GM19463 (cell line): Measurements from ENCODE around the gene PLXNA1.

ENCODE experiments used
- ATAC-seq: cut with Tn5 transposase; IDR thresholded peaks from one replicate; pipeline ENCODE4 v1.9.1; 2021; ENCODE audit warnings: mild to moderate bottlenecking, moderate library complexity; ENCODE audit not compliant: unreplicated experiment

PLXNA1 gene

DNA sequence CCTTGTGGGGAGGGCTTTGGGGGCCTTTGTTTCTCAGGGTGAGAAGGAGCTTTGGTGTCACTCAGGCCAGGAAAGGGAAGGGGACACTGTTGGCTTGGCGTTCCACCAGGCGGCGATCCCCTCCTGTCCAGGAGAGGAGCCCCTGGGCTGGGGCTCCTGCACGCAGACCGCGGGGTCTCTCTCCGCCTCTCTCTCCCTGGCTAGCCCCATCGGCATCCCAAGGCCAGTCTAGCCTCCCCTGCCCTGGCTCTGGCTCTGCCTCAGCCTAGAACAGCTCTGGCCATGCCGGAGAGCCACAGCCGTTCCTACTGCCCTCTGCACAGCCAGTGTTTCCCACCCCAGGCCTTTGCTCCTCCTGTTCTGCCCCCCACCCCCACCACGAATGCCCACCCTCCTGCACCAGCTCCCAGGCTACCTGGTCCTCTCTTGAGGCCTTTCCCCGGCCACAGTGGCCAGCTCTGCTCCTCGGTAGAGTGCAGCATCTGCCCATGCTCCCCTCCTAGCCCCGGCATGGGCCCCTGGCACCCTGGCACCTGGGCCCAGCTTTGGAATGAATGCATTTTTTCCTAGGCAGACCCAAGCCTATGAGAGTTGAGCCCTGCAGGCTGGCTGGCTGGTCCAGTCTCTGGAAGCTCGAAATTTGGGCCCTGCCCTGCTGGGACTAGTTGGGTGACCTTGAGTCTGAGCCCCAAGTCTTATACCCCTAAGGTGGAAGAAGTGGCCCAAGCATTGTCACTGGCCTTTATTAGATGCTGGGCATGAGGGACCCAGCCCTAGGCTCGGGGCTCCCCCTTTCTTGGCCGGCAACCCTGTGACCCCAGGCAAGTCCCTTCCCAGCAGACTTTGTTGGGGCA lies 2.4 kb downstream of the PLXNA1 start:
- no peak for ATAC-seq

DNA sequence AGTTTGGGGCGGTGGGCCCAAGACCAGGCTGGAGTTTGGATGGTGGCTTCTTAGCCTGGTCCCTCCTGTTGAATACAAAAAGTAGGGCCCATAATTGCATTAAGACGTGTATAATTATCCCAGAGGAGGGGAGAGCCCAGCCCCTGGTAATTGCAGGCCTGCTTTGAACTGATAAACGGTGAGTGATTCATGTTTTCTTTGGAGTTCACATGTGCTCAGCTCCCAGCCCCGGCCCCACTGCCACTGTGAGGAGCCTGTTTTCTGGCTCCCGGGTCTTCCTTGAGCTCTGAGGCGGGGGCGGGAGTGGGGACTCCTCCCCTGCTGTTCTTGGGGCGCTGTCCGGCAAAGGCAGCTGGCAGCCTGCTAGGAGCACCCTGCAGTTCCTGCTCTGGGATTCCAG lies 3.1 kb downstream of the PLXNA1 start:
- no peak for ATAC-seq

- no peak for ATAC-seq
These were observed 4.2 kb downstream of the PLXNA1 start for GRCh38 chr3:126987129-126987528.

GRCh38 chr3:126987596-126987995 lies 4.7 kb downstream of the PLXNA1 start:
- ATAC-seq, result no peak

- no peak for ATAC-seq
These were observed 5.6 kb downstream of the PLXNA1 start for GRCh38 chr3:126988451-126989021.

DNA sequence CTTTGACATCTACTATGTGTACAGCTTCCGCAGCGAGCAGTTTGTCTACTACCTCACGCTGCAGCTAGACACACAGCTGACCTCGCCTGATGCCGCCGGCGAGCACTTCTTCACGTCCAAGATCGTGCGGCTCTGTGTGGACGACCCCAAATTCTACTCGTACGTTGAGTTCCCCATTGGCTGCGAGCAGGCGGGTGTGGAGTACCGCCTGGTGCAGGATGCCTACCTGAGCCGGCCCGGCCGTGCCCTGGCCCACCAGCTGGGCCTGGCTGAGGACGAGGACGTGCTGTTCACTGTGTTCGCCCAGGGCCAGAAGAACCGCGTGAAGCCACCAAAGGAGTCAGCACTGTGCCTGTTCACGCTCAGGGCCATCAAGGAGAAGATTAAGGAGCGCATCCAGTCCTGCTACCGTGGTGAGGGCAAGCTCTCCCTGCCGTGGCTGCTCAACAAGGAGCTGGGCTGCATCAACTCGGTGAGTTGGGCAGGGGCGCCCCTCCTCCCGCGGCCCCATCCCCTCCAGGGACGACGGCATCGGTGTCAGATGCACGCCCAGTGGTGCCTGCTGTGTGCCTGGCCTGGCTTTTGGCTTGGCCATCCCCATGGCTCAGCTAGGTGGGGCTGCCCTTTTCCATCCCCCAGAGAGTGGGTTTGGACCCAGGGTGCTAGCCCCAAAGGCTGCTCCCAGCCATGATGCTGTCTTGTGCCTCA lies 6.6 kb downstream of the PLXNA1 start:
- no peak for ATAC-seq

- no peak for ATAC-seq
These were observed 7.2 kb downstream of the PLXNA1 start for GRCh38 chr3:126990024-126990700.

GRCh38 chr3:126990890-126991289 lies 8.0 kb downstream of the PLXNA1 start:
- no peak for ATAC-seq

GRCh38 chr3:126991366-126992200 lies 8.7 kb downstream of the PLXNA1 start:
- no peak for ATAC-seq

GRCh38 chr3:126992216-126992615 lies 9.3 kb downstream of the PLXNA1 start:
- no peak for ATAC-seq

GRCh38 chr3:126992776-126993175 lies 9.9 kb downstream of the PLXNA1 start:
- ATAC-seq, result no peak

DNA sequence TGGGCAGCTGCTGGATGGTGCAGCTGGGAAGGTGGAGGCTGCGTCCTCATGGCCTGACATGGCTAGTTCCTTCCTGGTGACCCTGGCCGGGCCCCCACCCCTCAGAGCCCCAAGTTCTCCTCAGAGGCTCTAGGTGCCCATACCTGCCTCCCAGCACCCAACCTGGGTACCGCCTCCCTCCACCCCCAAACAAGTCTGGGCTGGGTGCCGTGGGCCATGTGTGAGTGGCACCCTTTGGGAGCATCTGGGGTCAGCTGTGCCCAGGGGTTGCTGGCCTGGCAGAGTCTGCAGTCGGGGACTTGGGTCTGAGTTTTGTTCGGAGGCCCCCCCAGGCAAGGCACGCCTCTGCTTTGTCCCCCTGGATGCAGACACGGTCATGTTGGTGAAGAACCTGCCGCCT lies 10.5 kb downstream of the PLXNA1 start:
- ATAC-seq, result no peak

DNA sequence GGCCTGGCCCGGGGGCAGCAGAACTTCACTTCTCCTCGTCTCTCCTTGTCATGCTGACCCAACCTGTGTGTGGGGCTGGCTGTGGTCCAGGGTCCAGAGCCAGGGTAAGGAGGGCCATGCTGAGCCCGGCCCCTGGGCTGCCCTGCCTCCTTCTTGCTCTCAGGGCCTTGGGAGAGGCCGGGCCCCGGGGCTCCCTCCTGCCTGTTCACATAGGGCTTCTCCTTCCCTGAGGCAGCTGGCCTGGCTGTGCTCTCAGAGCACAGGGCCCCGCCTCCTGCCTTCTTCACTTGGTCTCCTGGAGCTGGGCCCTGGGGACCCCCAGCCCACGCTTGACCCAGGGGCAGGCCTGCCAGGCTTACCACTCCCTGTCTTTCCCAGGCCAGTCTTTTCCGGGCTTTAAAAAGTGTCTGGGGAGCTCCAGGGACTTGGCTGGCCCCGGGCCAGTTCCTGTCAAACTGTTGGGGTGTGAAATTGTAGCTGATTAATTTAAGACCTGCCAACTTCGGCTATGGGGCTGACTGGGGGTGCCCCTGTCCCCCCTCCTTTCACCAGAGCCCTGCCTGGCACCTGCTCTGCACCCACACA lies 11.8 kb downstream of the PLXNA1 start:
- no peak for ATAC-seq

DNA sequence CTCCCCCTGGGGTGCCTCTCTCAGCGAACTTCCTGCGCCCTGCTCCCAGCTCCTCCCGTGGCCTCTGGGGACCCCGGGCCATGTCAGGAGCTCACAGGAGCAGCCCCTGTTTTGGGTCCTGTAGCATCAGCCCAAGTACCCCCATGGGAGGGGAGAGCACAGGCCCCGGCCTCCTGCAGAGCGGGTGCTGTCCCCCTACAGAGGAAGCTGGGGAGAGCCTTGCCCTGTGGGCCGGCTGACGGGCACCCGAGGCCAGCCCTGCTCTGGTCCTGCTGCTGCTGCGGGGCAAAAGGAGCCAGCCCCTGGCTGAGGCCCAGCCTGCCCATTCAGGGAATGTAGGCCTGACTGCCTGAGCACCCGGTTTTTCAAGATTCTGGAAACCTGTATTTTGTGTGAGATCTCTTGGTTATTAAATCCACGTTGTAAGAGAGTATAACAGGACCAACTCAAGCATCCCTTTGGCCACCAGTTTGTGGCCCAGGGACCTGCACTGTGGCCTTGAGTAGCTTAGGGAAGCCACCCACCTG lies 12.4 kb downstream of the PLXNA1 start:
- no peak for ATAC-seq

GRCh38 chr3:126995926-126996512 lies 13.1 kb downstream of the PLXNA1 start:
- ATAC-seq, result no peak

- no peak for ATAC-seq
These were observed 14.0 kb downstream of the PLXNA1 start for GRCh38 chr3:126996905-126997304.

DNA sequence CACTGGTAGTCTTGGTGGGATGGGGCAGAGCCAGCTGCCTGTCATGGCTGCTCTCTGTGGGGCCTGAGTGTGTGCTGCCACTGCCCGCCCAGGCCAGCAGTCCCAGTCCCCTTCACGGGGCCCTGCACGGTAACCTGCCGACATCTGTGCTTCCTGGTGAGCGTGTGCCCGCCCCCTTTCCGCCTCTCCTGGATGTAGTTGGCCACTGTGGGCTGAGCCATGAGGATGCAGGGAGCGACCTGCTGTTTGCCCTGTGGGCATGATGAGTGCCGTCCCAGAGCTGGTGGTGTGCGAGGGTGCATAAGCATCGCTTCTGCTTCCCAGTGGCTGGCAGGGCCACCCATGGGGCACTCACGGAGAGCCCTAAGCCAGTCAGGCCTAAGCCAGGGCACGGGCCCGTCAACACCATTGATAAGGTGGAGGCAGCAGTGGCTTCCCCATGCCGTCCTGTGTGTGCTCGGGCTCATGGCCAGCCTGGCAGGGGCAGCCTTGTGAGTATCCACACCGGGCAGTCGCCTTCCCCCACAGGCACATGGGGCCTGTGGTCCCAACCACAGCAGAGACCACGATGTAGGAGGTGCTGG lies 14.6 kb downstream of the PLXNA1 start:
- ATAC-seq, result no peak

- no peak for ATAC-seq
These were observed 15.4 kb downstream of the PLXNA1 start for GRCh38 chr3:126998320-126998719.

DNA sequence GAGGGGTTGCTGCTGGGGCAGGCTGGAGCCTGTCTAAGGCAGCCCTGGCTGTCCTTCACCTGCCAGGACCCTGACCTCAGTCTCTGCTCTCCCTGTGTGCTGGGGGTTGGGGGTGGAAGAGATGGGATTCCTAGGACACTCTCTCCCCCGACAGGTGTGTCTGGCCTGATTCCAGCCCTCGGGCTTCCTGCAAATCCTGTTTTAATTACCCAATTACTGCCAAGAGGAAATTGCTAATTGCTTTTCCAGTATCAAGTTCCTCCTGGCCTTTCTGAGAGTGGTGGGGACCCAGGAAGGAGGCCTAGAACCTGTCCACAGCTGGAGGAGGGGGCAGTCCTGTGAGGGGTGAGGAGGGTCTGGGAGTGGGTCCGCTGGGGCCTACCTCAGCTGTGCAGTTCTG lies 15.8 kb downstream of the PLXNA1 start:
- no peak for ATAC-seq
